ENCODE results near the gene TMEM18.

The TMEM18 gene

GRCh38 chr2:677056-677958 lies at the start of gene TMEM18:
TMEM18 (minus strand) TSS chr2:677406; CDS start chr2:677345, 61 bp downstream.
- Mint-ChIP-seq H3K27ac (peak within 1 kb of the TSS; percentile 98), H3K9me3 (no peaks in the 10 kb centered on the region), H3K27me3 (no peaks in the 10 kb centered on the region), H3K4me1 (peaks cover 47% of the 10 kb centered on the region), H3K36me3 (ENCODE audit: low read depth) (peaks cover 8% of the 10 kb centered on the region), H3K4me3 (peak within 1 kb of the TSS; percentile 92)
- DNase-seq (peak; percentile 96), ATAC-seq (peak; percentile 66)

DNA sequence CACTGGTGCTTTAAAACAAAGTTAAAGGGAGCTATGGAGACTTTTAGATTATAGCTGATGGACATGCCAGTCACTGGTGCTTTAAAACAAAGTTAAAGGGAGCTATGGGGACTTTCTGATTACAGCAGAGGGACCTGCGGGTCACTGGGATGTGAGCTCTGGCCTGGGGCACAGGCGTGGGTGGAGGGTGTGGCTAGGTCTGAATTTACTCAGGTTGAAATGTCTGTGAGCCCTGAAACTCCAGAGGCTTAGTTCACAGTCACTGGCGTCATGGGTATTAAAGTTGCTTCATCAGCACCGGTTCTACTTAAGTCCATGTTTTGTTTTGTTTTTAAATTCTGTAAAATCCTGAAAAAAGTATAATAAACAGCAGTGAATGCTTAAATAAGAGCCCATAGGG lies 49.0 kb upstream of the TMEM18 start:
- no peaks in the 10 kb centered on the region for H3K9me3 Mint-ChIP-seq
- ATAC-seq (no peak), DNase-seq (no peak)
- H3K36me3 Mint-ChIP-seq (ENCODE audit: low read depth): no peaks in the 10 kb centered on the region
- no peak overlapping the region for H3K4me3 Mint-ChIP-seq
- no peak overlapping the region for H3K27ac Mint-ChIP-seq
- peaks cover 38% of the 10 kb centered on the region for H3K27me3 Mint-ChIP-seq
- H3K4me1 Mint-ChIP-seq: peaks cover 2% of the 10 kb centered on the region

DNA sequence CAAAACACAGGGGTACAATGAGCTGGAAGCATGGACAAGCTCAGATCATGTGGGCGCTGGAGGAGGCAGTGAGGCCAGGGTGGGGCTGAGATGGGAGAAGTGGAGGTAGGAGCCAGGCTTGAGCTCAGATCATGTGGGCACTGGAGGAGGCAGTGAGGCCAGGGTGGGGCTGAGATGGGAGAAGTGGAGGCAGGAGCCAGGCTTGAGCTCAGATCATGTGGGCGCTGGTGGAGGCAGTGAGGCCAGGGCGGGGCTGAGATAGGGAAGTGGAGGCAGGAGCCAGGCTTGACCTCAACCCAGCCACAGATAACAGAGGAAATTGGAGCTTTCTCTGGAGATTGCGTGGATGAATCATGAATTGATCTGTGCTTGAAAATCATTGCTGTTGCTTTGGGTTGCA lies 48.3 kb upstream of the TMEM18 start:
- no peak overlapping the region for H3K4me3 Mint-ChIP-seq
- H3K9me3 Mint-ChIP-seq: no peaks in the 10 kb centered on the region
- peaks cover 42% of the 10 kb centered on the region for H3K27me3 Mint-ChIP-seq
- no peak overlapping the region for H3K27ac Mint-ChIP-seq
- H3K4me1 Mint-ChIP-seq: peaks cover 2% of the 10 kb centered on the region
- no peak for DNase-seq
- H3K36me3 Mint-ChIP-seq (ENCODE audit: low read depth): no peaks in the 10 kb centered on the region
- no peak for ATAC-seq

DNA sequence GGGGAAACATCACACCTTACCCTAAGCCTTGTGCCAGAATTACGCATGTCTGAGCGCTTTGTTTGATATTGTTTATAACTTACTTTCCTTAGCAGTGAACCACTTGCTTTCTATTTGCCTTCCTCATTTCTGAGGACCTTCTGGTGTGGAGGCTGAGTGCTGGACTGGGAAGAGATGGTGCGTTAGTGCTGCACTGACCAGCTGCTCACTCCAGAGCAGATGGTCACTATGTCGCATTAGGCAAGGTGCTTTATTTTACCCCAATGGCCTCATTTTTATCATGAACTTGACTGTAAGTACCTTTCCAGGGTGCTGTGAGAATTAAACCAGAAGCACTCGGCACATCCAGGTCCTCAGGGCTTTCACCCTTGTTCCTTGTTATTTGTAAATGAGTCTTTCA lies 46.6 kb upstream of the TMEM18 start:
- Mint-ChIP-seq H3K27ac (no peak overlapping the region), H3K27me3 (peaks cover 44% of the 10 kb centered on the region), H3K4me3 (no peak overlapping the region), H3K4me1 (peaks cover 2% of the 10 kb centered on the region), H3K36me3 (ENCODE audit: low read depth) (no peaks in the 10 kb centered on the region), H3K9me3 (no peaks in the 10 kb centered on the region)
- no peak for DNase-seq
- ATAC-seq: no peak

- H3K27me3 Mint-ChIP-seq: peaks cover 42% of the 10 kb centered on the region
- H3K27ac Mint-ChIP-seq: no peak overlapping the region
- ATAC-seq: no peak
- H3K36me3 Mint-ChIP-seq (ENCODE audit: low read depth): no peaks in the 10 kb centered on the region
- no peak for DNase-seq
- no peaks in the 10 kb centered on the region for H3K4me1 Mint-ChIP-seq
- H3K4me3 Mint-ChIP-seq: no peak overlapping the region
- H3K9me3 Mint-ChIP-seq: no peaks in the 10 kb centered on the region
These were observed 43.6 kb upstream of the TMEM18 start for GRCh38 chr2:720842-721241.

- Mint-ChIP-seq H3K27me3 (peaks cover 36% of the 10 kb centered on the region), H3K36me3 (ENCODE audit: low read depth) (no peaks in the 10 kb centered on the region), H3K4me3 (no peak overlapping the region), H3K4me1 (no peaks in the 10 kb centered on the region), H3K27ac (no peak overlapping the region), H3K9me3 (no peaks in the 10 kb centered on the region)
- no peak for DNase-seq
- ATAC-seq: no peak
These were observed 42.5 kb upstream of the TMEM18 start for GRCh38 chr2:719734-720133.

DNA sequence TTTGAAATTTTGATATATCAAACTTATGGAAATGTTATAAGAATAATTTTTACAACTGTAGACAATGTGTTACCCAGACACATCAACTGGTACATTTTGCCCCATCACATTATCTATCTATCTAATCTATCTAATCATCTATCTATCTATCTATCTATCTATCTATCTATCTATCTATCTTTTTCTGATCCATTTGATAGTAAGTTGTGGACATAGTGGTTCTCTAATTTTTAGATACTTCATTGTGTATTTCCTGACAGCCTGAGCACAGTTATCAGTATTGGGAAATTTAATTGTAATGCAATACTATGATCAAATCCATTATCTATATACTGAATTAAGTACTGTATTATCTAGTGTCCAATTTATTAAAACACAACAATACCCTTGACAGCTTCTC lies 42.0 kb upstream of the TMEM18 start:
- Mint-ChIP-seq H3K4me3 (no peak overlapping the region), H3K36me3 (ENCODE audit: low read depth) (no peaks in the 10 kb centered on the region), H3K27ac (no peak overlapping the region), H3K9me3 (no peaks in the 10 kb centered on the region), H3K27me3 (peaks cover 31% of the 10 kb centered on the region), H3K4me1 (peaks cover 1% of the 10 kb centered on the region)
- no peak for ATAC-seq
- no peak for DNase-seq

- Mint-ChIP-seq H3K27ac (no peak overlapping the region), H3K4me3 (no peak overlapping the region), H3K4me1 (peaks cover 1% of the 10 kb centered on the region), H3K27me3 (peaks cover 28% of the 10 kb centered on the region), H3K36me3 (ENCODE audit: low read depth) (no peaks in the 10 kb centered on the region), H3K9me3 (no peaks in the 10 kb centered on the region)
- DNase-seq: no peak
- ATAC-seq: no peak
These were observed 40.5 kb upstream of the TMEM18 start for GRCh38 chr2:717661-718060.

DNA sequence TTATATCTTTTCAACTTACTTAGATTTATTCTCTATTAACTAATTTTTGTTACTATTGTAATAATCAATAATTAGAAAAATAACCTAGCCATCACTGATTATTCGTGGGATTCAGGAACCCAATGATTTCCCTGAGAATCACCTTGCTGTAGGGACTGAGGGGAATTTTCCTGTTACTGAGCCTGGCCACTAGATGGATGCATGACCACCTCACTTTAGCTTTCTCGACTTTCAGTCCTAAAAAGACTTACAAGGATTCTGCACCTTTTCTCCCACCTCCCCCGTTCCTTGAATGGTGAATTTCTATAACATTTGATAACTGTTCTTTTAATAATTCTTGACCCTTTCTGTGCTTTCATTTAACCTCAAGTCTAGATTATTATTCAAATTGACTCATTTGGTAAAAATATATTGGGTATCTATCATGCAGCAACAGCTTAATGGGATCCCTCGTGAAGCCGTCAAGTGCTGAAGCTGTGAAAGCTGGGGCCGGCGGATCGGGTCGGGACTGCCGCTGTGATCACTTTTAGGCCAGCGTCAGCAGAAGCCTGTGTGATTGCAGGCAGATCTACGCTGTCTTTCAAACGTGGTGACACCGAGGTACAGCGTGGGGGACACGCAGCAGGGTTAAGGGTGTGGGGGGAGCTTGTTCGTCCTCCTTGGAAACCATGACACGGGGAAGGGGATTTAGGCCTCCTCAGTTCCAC lies 38.8 kb upstream of the TMEM18 start:
- no peak for DNase-seq
- H3K9me3 Mint-ChIP-seq: no peaks in the 10 kb centered on the region
- H3K36me3 Mint-ChIP-seq (ENCODE audit: low read depth): no peaks in the 10 kb centered on the region
- peaks cover 24% of the 10 kb centered on the region for H3K27me3 Mint-ChIP-seq
- no peak for ATAC-seq
- peaks cover 1% of the 10 kb centered on the region for H3K4me1 Mint-ChIP-seq
- H3K4me3 Mint-ChIP-seq: no peak overlapping the region
- H3K27ac Mint-ChIP-seq: no peak overlapping the region

GRCh38 chr2:715038-715437 lies 37.8 kb upstream of the TMEM18 start:
- no peaks in the 10 kb centered on the region for H3K9me3 Mint-ChIP-seq
- peak overlapping the region; percentile 9 for H3K27ac Mint-ChIP-seq
- H3K4me1 Mint-ChIP-seq: peaks cover 1% of the 10 kb centered on the region
- no peak overlapping the region for H3K4me3 Mint-ChIP-seq
- H3K36me3 Mint-ChIP-seq (ENCODE audit: low read depth): no peaks in the 10 kb centered on the region
- peak; percentile 24 for ATAC-seq
- peaks cover 17% of the 10 kb centered on the region for H3K27me3 Mint-ChIP-seq
- no peak for DNase-seq

DNA sequence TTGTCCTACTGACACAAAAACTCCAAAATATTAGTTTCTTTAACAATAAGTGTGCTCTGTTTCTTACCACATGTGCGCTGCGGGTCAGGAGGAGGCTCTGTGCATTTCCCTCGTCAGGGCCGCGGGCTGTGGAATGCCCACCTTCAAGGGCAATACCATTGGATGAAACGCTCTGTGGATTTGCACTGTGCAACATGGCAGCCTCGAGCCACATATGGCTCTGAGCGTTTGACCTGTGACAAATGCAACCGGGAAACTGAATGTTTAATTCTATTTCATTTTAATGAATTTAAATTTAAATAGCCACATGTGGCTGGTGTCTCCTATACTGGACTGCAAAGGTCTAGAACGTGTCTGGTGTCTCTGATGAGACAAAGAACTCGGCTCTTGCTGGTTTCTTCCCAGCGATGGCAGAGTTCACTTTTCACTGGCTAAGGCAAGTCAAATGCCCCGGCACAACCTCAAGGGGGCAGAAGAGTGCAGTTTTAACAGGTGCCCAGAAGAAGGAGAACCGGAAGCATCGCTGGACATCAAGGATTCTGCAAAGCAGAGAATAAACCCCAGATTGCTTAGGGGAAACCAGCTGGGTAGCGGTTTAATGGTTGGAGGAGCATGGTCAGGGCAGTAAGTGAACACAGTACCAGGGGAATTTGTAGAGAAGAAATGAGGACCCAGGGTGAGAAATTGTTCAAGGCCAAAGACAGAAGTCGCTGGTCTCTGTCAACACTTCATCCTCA lies 37.0 kb upstream of the TMEM18 start:
- Mint-ChIP-seq H3K27ac (no peak overlapping the region), H3K36me3 (ENCODE audit: low read depth) (no peaks in the 10 kb centered on the region), H3K9me3 (no peaks in the 10 kb centered on the region), H3K27me3 (peaks cover 11% of the 10 kb centered on the region), H3K4me3 (no peak overlapping the region), H3K4me1 (peaks cover 1% of the 10 kb centered on the region)
- peak; percentile 57 for ATAC-seq
- DNase-seq: peak; percentile 57

GRCh38 chr2:710867-711665 lies 33.9 kb upstream of the TMEM18 start:
- no peaks in the 10 kb centered on the region for H3K9me3 Mint-ChIP-seq
- peaks cover 8% of the 10 kb centered on the region for H3K4me1 Mint-ChIP-seq
- no peaks in the 10 kb centered on the region for H3K36me3 Mint-ChIP-seq (ENCODE audit: low read depth)
- H3K27me3 Mint-ChIP-seq: peaks cover 11% of the 10 kb centered on the region
- DNase-seq: no peak
- H3K4me3 Mint-ChIP-seq: no peak overlapping the region
- no peak for ATAC-seq
- H3K27ac Mint-ChIP-seq: no peak overlapping the region

- H3K4me3 Mint-ChIP-seq: no peak overlapping the region
- H3K27ac Mint-ChIP-seq: no peak overlapping the region
- H3K36me3 Mint-ChIP-seq (ENCODE audit: low read depth): no peaks in the 10 kb centered on the region
- H3K27me3 Mint-ChIP-seq: peaks cover 9% of the 10 kb centered on the region
- H3K9me3 Mint-ChIP-seq: no peaks in the 10 kb centered on the region
- DNase-seq (no peak), ATAC-seq (no peak)
- peaks cover 11% of the 10 kb centered on the region for H3K4me1 Mint-ChIP-seq
These were observed 32.0 kb upstream of the TMEM18 start for GRCh38 chr2:709138-709765.

DNA sequence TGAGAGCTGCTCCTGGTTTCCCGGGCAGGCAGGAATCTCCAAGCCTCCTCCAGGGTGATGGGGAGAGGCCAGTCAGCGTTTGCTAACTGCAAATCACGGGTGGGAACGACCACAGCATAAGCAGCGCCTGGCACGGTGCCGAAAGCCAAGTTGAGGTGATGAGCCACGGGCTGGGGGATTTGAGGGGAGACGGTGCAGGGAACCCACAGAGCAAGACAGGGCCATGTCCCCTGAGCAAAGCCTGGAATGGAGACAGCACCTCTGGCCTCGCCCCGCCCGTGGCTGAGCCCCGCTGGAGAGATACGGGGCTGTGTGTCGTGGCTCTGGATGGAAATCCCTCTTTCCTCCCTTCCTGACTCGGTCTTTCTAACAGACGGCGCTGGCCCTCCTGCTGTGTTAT lies 31.5 kb upstream of the TMEM18 start:
- no peak overlapping the region for H3K4me3 Mint-ChIP-seq
- H3K27me3 Mint-ChIP-seq: peaks cover 9% of the 10 kb centered on the region
- no peaks in the 10 kb centered on the region for H3K9me3 Mint-ChIP-seq
- no peak overlapping the region for H3K27ac Mint-ChIP-seq
- ATAC-seq: no peak
- peaks cover 11% of the 10 kb centered on the region for H3K4me1 Mint-ChIP-seq
- no peaks in the 10 kb centered on the region for H3K36me3 Mint-ChIP-seq (ENCODE audit: low read depth)
- no peak for DNase-seq
